GM12878 (cell line): ENCODE data around the gene ADAM15. TPM values are rescaled to one million over a fixed set of nuclear protein-coding genes. Genes with fewer than 3 reads are reported as not detected.

Experiments
- ATAC-seq: fragments of 200-7000 bp; cut with Tn5 transposase; 3 replicates; pipeline ENCODE4 v1.9.1; 2020; ENCODE audit warnings: mild to moderate bottlenecking, moderate library complexity
- BruUV-seq: library from RNA; stranded (reverse); fragments of 400-500 nt; replicated peaks from 2 replicates; lab custom pipeline; 2021; lab: Mats Ljungman, UMichigan
- CTCF ChIA-PET: fragments of 300-600 bp; sonication (Branson Sonifier 250); formaldehyde crosslinking; extraction: SDS; loops from one replicate; lab custom pipeline; 2021; ENCODE audit warnings: inconsistent platforms; lab: Yijun Ruan, JAX
- POLR2A ChIA-PET: fragments of 350-600 bp; formaldehyde crosslinking; extraction: SDS; loops from one replicate; lab custom pipeline; 2021; ENCODE audit warnings: inconsistent platforms; lab: Charles Lee
- RAD21 ChIA-PET: fragments of 300-600 bp; sonication (Branson Sonifier 250); formaldehyde crosslinking; loops from one replicate; lab custom pipeline; 2023; ENCODE audit warnings: antibody characterized with exemption; ENCODE audit not compliant: unreplicated experiment; lab: Charles Lee
- SMC1A ChIA-PET: fragments of 300-600 bp; sonication (Branson Sonifier 250); formaldehyde crosslinking; loops from one replicate; lab custom pipeline; 2023; ENCODE audit not compliant: unreplicated experiment, uncharacterized antibody; lab: Charles Lee
- DNase-seq: peaks from one replicate; pipeline ENCODE4 v3.0.0-alpha.2; 2011; ENCODE audit warnings: low read depth, low spot score
- FAIRE-seq: peaks from 3 replicates; lab custom pipeline; 2011; peaks lifted over from hg19 to GRCh38; lab: Jason Lieb, UNC
- H2AFZ ChIP-seq: 2 replicates; pipeline ENCODE4 v1.6.0; 2011; ENCODE audit warnings: low read depth, low read length, control low read depth; ENCODE audit not compliant: control insufficient read depth
- H3K27ac ChIP-seq: 2 replicates; pipeline ENCODE4 v1.5.1; 2011; ENCODE audit warnings: control low read depth; ENCODE audit not compliant: control insufficient read depth, insufficient read depth
- H3K27me3 ChIP-seq, 2 experiments: replicated peaks in 1 of 2; 2 replicates each; pipeline versions ENCODE4 v1.6.0 to v1.6.1; 2011; ENCODE audit warnings: low read length in 1 of 2; ENCODE audit not compliant: control insufficient read depth in 2 of 2, insufficient read depth in 2 of 2
- H3K36me3 ChIP-seq, 2 experiments: 2 replicates each; pipeline ENCODE4 v1.5.1; 2011; ENCODE audit warnings: low read length in 1 of 2; ENCODE audit not compliant: control insufficient read depth in 2 of 2, insufficient read depth in 2 of 2
- H3K4me1 ChIP-seq: 2 replicates; pipeline ENCODE4 v1.6.1; 2011; ENCODE audit warnings: mild to moderate bottlenecking, low read length, moderate library complexity, mixed read lengths; ENCODE audit not compliant: control insufficient read depth, insufficient read depth
- H3K4me2 ChIP-seq: 2 replicates; pipeline ENCODE4 v1.6.0; 2011; ENCODE audit warnings: control low read depth; ENCODE audit not compliant: control insufficient read depth, insufficient read depth
- H3K4me3 ChIP-seq: fragments of 200-600 bp; sonication (generic); 2 replicates; pipeline ENCODE4 v1.5.1; 2016
- H3K79me2 ChIP-seq: 2 replicates; pipeline ENCODE4 v1.6.0; 2011; ENCODE audit warnings: low read length; ENCODE audit not compliant: control insufficient read depth, insufficient read depth
- H3K9ac ChIP-seq: 2 replicates; pipeline ENCODE4 v1.8.0; 2011; ENCODE audit warnings: low read length, control low read depth, mixed read lengths; ENCODE audit not compliant: control insufficient read depth, insufficient read depth
- H3K9me3 ChIP-seq: replicated peaks from 3 replicates; pipeline ENCODE4 v1.5.1; 2011; ENCODE audit warnings: mild to moderate bottlenecking, low read length; ENCODE audit not compliant: control insufficient read depth, insufficient read depth
- H4K20me1 ChIP-seq: 2 replicates; pipeline ENCODE4 v1.6.0; 2011; ENCODE audit not compliant: control insufficient read depth, insufficient read depth
- BCL3 ChIP-seq: IDR thresholded peaks from 2 replicates; pipeline ENCODE4 v1.6.1; 2011; ENCODE audit warnings: borderline replicate concordance, low read depth, mild to moderate bottlenecking, moderate library complexity, low read length; ENCODE audit not compliant: insufficient read depth, poor library complexity, severe bottlenecking
- ELK1 ChIP-seq: IDR thresholded peaks from 2 replicates; pipeline ENCODE4 v1.6.1; 2012; ENCODE audit warnings: low read depth, low read length, improper control_type of control experiment
- ETV6 ChIP-seq, 2 experiments: fragments of 450-650 bp in 1 of 2; IDR thresholded peaks in 1 of 2; conservative IDR thresholded peaks in 1 of 2; 2 replicates each; pipeline ENCODE4 v1.6.1; 2014; ENCODE audit warnings: antibody characterized with exemption in 1 of 2, borderline replicate concordance in 1 of 2, low read depth in 1 of 2, mild to moderate bottlenecking in 1 of 2, moderate library complexity in 1 of 2
- NR2C1 ChIP-seq: fragments of 450-650 bp; IDR thresholded peaks from 2 replicates; pipeline ENCODE4 v1.6.1; 2017; ENCODE audit warnings: antibody characterized with exemption, mild to moderate bottlenecking, moderate library complexity
- PAX5 ChIP-seq: IDR thresholded peaks from 2 replicates; pipeline ENCODE4 v1.6.1; 2011; ENCODE audit warnings: low read depth, low read length, borderline replicate concordance
- RB1 ChIP-seq: fragments of 450-650 bp; formaldehyde crosslinking; IDR thresholded peaks from 2 replicates; pipeline ENCODE4 v1.6.1; 2017; ENCODE audit warnings: mild to moderate bottlenecking, borderline replicate concordance
- RBBP5 ChIP-seq: fragments of 200-600 bp; sonication (generic); conservative IDR thresholded peaks from 2 replicates; pipeline ENCODE4 v1.6.1; 2016
- SUPT20H ChIP-seq: IDR thresholded peaks from 2 replicates; pipeline ENCODE4 v1.6.1; 2011; ENCODE audit warnings: low read depth, mild to moderate bottlenecking, low read length, moderate library complexity, borderline replicate concordance; ENCODE audit not compliant: control insufficient read depth
- ZBTB11 ChIP-seq: fragments of 450-650 bp; formaldehyde crosslinking; IDR thresholded peaks from 2 replicates; pipeline ENCODE4 v1.5.0; 2022; ENCODE audit warnings: mild to moderate bottlenecking, missing genetic modification characterization
- ZBTB33 ChIP-seq: fragments of 450-650 bp; IDR thresholded peaks from 2 replicates; pipeline ENCODE4 v1.6.1; 2017; ENCODE audit warnings: mild to moderate bottlenecking
- WGBS: methylation state at CpG from one replicate; pipeline ENCODE4 v1.1.6; 2016; ENCODE audit warnings: low lambda C conversion rate; ENCODE audit not compliant: insufficient replicate concordance, insufficient coverage; ENCODE audit errors: missing lambda C conversion rate; 5-methylcytosine and 5-hydroxymethylcytosine counted together
- in situ Hi-C: fragments of 300-500 bp; cut with MboI; formaldehyde crosslinking; loops from 9 replicates; pipeline ENCODE4 v1.14.3; 2018; ENCODE audit warnings: mixed read lengths
- intact Hi-C: fragments of 100-400 bp; cut with micrococcal nuclease; formaldehyde crosslinking; loops from one replicate; pipeline ENCODE4 v1.14.2; 2022; ENCODE audit not compliant: unreplicated experiment
- polyA plus RNA-seq, 11 experiments: library from polyadenylated mRNA; depleted of rRNA in 4 of 11; unstranded in 6 of 11; stranded (reverse) in 5 of 11; fragments of >200 nt; fragmentation: Nextera tagmentation in 4 of 11; fragmentation: Illumina TruSeq in 1 of 11; extraction: Ambion mirVana in 4 of 11; extraction: Trizol in 1 of 11; gene quantifications; 1 replicate in 1 of 11; 2 replicates in 10 of 11; pipeline versions ENCODE4 v1.2.1 to v1.2.3, GENCODE V29; 2011 to 2016; ENCODE audit warnings: inconsistent platforms in 2 of 11, missing spikeins in 2 of 11, low read depth in 1 of 11
- total RNA-seq, 4 experiments: library from RNA; depleted of rRNA in 3 of 4; stranded (reverse); fragments of >200 nt in 3 of 4; fragmentation: Illumina TruSeq in 1 of 4; extraction: Trizol in 1 of 4; gene quantifications; 2 replicates each; pipeline versions ENCODE4 v1.2.1 to v1.2.3, GENCODE V29; 2013 to 2021

ADAM15 gene
- total and polyA plus RNA-seq, 10 of the 15 experiments (the other 5 are each of a cell fraction or from before 2014, with no cell fraction given) = 0.29 to 38.8 (median 14.7) TPM

- Histone ChIP-seq H3K4me1 (peaks cover 41% of the 10 kb centered on the region), H3K4me3 (no peak overlapping the region), H3K9me3 (no peaks in the 10 kb centered on the region), H3K9ac (no peak overlapping the region), H4K20me1 (0 out of 2 replicates have a peak, but pooled peaks cover 3% of the 10 kb centered on the region), H3K27ac (no peak overlapping the region), H3K4me2 (no peak overlapping the region), H2AFZ (no peak overlapping the region), H3K27me3 (no peaks in the 10 kb centered on the region), H3K79me2 (peaks cover 21% of the 10 kb centered on the region), H3K36me3 (peaks cover 0 to 21% of the 10 kb centered on the region in 2 experiments; a peak in 3 of 4 replicates)
- CTCF ChIA-PET = interaction anchor here (1.1 to 2.1 kb wide), 2 partner anchors 12 to 33 kb away, joined by 6 to 9 read pairs; no protein-coding TSS in a partner anchor
- POLR2A ChIA-PET = interaction anchor here (1.4 kb wide), 1 partner anchor 23 kb away, joined by 3 read pairs; no protein-coding TSS in a partner anchor
- SMC1A ChIA-PET = interaction anchor here (0.6 kb wide), 1 partner anchor 24 kb away, joined by 3 read pairs; no protein-coding TSS in a partner anchor
- WGBS = 98% methylated on average over 4 of the region's 6 CpGs
- in situ Hi-C loops = no loop called here
- intact Hi-C loops = no loop called here
- FAIRE-seq (no peak), ATAC-seq (no peak), DNase-seq (no peak)
- BruUV-seq = no TSS peak
- RAD21 ChIA-PET = interaction anchor here (1.1 kb wide), 1 partner anchor 12 kb away, joined by 5 read pairs; no protein-coding TSS in a partner anchor
- TF ChIP-seq ZBTB33 (no peak), SUPT20H (no peak), NR2C1 (no peak), RBBP5 (no peak), RB1 (no peak), ELK1 (no peak), ZBTB11 (CRISPR knock-in tag) (no peak), BCL3 (no peak), ETV6 (conservative IDR thresholded peaks at IDR 0.05 in 1 of 2, IDR thresholded peaks at IDR 0.05 in 1 of 2; ENCODE audit: borderline replicate concordance in 1 of 2, low read depth in 1 of 2) (no peak), PAX5 (no peak)
Observed at GRCh38 chr1:155011437-155012025, 39.6 kb upstream of the ADAM15 start.
